Iris pigment epithelial cell (primary cell): ENCODE measurements around the gene UTY.
"Not testable (repeated sequence)": the region's sequence is repeated elsewhere in the genome, so short reads cannot be mapped to it uniquely, and the experiment has no call there.

Source experiments
- DNase-seq: peaks from one replicate; pipeline ENCODE4 v3.0.0-alpha.2; 2011; ENCODE audit warnings: low read depth

Gene UTY

GRCh38 chrY:13299411-13299810 lies 180.4 kb downstream of the UTY start:
- no peak for DNase-seq

GRCh38 chrY:13296176-13296890 lies 183.5 kb downstream of the UTY start:
- DNase-seq: no peak

- DNase-seq: no peak
These were observed 184.8 kb downstream of the UTY start for GRCh38 chrY:13295026-13295425.

- no peak for DNase-seq
These were observed 188.6 kb downstream of the UTY start for GRCh38 chrY:13291199-13291598.

- peak; percentile 0 for DNase-seq
These were observed 197.4 kb downstream of the UTY start for GRCh38 chrY:13282151-13283054.

GRCh38 chrY:13279561-13279960 lies 200.3 kb downstream of the UTY start:
- no peak for DNase-seq

GRCh38 chrY:13271706-13272105 lies 208.1 kb downstream of the UTY start:
- no peak for DNase-seq

GRCh38 chrY:13253941-13254440 lies 225.8 kb downstream of the UTY start:
- not testable (repeated sequence) for DNase-seq

- DNase-seq: no peak
These were observed 229.4 kb downstream of the UTY start for GRCh38 chrY:13250421-13250820.

GRCh38 chrY:13243716-13244115 lies 236.1 kb downstream of the UTY start:
- no peak for DNase-seq

GRCh38 chrY:13233901-13234300 lies 245.9 kb downstream of the UTY start:
- DNase-seq: no peak

- no peak for DNase-seq
These were observed 246.7 kb downstream of the UTY start for GRCh38 chrY:13233118-13233517.

- no peak for DNase-seq
These were observed 252.4 kb downstream of the UTY start for GRCh38 chrY:13227354-13227953.

GRCh38 chrY:13210961-13211646 lies 268.7 kb downstream of the UTY start:
- no peak for DNase-seq

- no peak for DNase-seq
These were observed 274.6 kb downstream of the UTY start for GRCh38 chrY:13205214-13205613.
